WI38 (cell line): ENCODE data around the gene OR2F2.

Source experiments
- H3K4me3 ChIP-seq: 2 replicates; pipeline ENCODE4 v1.5.1; 2011; ENCODE audit warnings: low read depth, mild to moderate bottlenecking, control low read depth, low read length
- TF ChIP-seq, protein P1 (sequence below): IDR thresholded peaks from 2 replicates; pipeline ENCODE4 v1.5.1; 2012; ENCODE audit warnings: low read depth, mild to moderate bottlenecking, control low read depth, low read length

OR2F2 gene

DNA sequence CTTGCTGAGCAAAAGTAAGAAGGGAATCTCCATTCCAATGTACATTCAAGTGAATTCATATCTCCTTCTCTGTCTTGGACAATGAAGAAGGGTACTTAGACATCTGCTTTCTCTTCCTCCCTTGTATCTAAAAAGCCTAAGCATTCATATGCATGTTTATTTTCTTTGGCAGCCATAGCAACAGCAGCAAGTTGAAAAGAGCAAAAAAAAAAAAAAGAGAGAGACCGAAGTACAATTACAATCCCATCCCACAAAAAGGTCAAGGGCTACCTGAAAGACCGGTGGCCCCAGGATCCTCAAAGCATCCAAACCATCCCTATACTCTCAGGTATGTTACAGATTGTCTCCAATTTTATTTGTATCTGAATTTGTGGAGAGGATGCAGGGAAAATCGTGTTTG is 23.7 kb downstream of the OR2F2 start:
- TF ChIP-seq, protein P1, sequence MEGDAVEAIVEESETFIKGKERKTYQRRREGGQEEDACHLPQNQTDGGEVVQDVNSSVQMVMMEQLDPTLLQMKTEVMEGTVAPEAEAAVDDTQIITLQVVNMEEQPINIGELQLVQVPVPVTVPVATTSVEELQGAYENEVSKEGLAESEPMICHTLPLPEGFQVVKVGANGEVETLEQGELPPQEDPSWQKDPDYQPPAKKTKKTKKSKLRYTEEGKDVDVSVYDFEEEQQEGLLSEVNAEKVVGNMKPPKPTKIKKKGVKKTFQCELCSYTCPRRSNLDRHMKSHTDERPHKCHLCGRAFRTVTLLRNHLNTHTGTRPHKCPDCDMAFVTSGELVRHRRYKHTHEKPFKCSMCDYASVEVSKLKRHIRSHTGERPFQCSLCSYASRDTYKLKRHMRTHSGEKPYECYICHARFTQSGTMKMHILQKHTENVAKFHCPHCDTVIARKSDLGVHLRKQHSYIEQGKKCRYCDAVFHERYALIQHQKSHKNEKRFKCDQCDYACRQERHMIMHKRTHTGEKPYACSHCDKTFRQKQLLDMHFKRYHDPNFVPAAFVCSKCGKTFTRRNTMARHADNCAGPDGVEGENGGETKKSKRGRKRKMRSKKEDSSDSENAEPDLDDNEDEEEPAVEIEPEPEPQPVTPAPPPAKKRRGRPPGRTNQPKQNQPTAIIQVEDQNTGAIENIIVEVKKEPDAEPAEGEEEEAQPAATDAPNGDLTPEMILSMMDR, result no peak
- no peak overlapping the region for H3K4me3 ChIP-seq

DNA sequence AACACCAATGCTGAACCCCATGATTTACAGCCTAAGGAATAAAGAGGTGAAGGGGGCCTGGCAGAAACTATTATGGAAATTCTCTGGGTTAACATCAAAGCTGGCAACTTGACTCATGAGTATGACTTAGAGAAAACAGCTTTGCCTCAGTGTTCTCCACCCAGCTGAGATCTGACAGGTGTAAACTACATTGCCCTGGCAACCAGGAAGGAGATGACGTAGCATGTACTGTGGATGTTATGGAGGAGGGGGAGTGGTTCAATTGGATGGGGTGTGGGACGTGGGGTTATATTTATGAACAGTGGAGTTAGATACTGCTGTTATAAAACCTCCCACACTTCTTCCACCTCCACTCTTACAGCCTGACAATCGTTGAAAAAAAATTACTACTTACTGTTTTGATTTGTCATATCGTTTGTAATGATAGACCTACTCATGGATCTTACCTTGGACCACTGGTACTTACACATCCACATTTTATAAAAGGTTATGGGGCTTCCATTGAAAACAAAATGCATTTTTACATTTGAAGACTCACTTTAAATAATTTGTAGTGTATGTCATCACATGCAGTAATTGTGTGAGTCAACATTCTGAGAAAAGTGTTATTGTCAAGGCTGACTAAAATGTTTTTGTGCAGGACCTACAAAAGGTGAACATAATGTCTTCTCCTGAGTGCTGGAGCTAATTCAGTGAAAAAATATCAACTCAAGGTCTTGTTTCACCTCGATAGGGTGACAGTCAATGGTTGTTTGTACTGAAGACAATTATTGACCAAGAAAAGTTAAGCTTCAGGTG is 26.0 kb downstream of the OR2F2 start:
- H3K4me3 ChIP-seq, result no peak overlapping the region
- TF ChIP-seq, protein P1, result no peak

DNA sequence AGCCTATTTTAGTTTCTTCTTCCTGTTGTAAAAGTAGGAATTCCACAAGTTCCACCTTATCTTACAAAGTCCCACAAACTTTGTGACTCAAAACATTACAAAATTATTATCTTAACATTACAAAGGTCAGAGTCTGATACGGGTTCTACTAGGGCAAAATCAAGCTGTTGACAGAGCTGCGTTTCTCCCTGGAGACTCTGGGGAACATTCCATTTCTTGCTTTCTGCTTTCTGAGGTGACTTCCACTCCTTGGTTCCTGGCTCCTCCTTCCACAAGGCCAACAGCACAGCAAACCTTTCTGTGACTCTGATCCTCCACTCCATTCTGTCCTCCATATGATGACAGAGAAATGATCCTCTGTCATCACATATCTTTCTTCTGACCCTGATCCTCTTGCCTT is 30.2 kb downstream of the OR2F2 start:
- H3K4me3 ChIP-seq, result no peak overlapping the region
- TF ChIP-seq, protein P1, result no peak

DNA sequence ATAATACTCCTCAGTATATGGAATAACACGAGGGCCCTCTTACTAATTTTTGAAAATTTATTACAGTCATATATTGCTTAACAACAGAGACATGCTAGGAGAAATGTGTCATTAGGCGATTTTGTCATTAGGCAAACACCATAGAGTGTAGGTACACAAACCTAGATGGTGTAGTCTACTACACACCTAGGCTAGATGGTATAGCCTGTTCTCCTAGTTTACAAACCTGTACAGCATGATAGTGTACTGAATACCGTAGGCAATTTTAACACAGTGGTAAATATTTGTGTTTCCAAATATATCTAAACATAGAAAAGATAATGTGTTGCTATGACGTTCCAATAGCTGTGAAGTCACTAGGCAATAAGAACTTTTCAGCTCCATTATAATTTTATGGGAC is 32.4 kb downstream of the OR2F2 start:
- TF ChIP-seq, protein P1, result no peak
- no peak overlapping the region for H3K4me3 ChIP-seq

- no peak overlapping the region for H3K4me3 ChIP-seq
- TF ChIP-seq, protein P1, result no peak
These were observed 38.9 kb downstream of the OR2F2 start for GRCh38 chr7:143973870-143974416.

GRCh38 chr7:143974459-143974858 is 39.4 kb downstream of the OR2F2 start:
- TF ChIP-seq, protein P1, result no peak
- no peak overlapping the region for H3K4me3 ChIP-seq

- TF ChIP-seq, protein P1, result no peak
- no peak overlapping the region for H3K4me3 ChIP-seq
These were observed 40.6 kb downstream of the OR2F2 start for GRCh38 chr7:143975617-143976016.
